GM18526 (cell line): Measurements from ENCODE around the gene LCE1E.

Source experiments
- POLR2A ChIP-seq: IDR thresholded peaks from 3 replicates; pipeline ENCODE4 v1.6.1; 2011; ENCODE audit not compliant: insufficient read length; ENCODE audit errors: extremely low read depth

The LCE1E gene, protein sequence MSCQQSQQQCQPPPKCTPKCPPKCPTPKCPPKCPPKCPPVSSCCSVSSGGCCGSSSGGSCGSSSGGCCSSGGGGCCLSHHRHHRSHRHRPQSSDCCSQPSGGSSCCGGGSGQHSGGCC

DNA sequence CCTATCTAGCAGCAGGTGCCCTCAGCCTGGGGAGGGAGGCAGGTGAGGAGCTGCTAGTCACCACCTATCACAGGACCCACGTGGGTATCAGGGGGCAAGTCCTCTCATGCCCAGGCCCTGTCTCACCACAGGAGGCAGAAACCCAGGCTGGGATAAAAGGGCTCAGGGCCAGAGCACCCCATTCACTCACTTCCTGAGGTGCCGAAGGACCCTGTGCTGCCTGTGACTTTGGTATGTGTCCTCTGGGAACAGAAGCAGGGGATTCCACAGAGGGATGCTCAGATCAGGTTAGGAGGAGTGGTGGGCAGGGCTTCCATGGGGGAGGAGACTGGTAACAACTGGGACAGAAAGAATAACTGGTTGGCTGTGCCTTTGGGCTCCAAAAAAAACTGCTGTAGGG lies at the start of gene LCE1E:
TSS of gene LCE1E (plus strand) at position 181 of the 400 bp plus-strand sequence. CDS start 1,043 bp downstream, outside the sequence.
- TF ChIP-seq POLR2A: no peak

DNA sequence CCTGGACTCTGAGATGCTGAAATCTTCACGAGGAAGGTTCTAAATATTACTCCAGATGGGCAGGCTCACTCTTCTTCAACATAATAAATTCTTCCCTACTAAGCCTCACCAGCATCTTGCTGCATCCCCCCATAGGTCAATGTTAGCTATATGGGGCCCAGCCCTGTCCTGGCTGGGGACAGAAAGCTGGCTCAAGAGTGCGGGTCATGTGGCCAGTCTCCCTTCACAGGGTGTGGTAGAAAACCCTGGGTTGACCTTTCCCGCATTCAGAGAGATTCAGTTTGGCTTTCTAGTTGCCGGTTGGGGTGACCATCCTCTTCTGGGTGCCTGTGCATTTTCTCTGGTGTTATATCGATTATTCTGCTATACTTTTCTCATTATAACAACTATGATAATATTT lies 48.1 kb upstream of the LCE1E start:
- TF ChIP-seq POLR2A: no peak

DNA sequence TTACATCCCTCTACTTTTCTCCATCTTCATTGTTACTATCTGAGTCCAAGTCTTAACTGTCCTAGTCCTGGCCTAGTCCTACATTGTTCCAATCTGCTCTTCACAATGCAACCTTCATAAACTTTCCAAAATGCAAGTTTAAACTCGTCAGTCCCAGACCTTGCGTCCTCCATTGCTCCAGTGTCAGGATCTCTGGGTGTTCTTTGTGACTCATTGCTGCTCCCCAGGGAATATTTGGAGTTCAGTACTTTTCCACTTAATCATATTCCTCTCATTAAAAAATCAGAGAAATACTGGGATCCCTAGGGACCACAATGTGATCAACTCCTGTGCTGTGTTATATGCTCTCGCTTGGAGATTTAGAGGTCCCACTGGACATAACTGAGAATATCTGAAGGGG lies 46.2 kb upstream of the LCE1E start:
- no peak for TF ChIP-seq POLR2A

DNA sequence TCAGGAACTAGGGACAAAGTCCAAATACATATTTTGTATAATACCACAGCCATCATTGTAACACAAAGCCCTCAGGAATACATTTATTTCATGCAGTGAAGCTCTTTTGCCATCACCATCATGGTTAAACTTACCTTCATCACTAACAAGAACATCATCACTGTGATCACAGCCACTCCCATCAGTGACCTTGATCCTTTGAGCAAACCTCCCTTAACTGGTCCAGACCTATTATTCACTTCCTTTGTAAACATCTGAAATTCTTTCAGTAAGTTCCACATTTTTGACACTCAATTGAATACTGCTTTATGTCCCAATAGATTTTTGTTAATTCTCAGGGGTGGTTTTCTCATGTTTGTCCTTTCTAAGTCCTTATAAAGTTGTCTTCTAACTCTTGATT lies 44.4 kb upstream of the LCE1E start:
- TF ChIP-seq POLR2A: no peak

DNA sequence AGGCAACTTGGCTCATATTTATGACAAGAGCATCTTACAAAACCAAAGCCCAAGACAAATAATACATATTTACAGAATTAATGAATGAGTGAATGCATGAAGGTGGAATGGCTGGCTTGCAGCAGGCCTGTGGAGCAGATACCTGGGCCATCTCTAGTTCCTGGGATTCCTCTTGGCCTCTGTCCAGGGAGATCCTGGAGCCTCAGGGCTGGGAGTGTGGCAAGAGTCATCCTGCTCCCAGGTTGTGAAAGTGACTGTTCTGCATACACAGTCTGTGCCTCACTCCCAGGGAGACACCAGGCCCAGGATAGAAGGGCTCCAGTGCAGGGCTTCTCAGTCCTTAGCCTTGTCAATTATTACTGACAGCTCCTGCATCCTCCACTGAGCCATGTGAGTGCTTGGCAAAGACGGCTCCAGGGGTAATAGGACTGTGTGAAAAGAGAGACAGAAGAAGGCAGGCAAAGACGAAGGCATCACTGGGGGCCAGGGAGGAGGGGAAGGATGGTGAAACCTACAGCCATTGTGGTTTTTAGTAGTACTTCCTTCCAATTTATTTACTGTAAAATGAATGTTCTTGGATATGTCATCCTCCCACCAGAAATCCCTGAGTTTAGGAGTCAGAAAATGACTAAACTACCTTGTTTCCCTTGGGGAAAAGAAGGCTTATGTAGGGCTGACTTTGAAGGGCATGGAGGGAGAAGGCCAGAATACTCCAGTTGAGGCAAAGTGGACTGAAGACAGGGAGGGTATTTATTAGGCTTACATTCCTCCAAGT lies 42.5 kb upstream of the LCE1E start:
- no peak for TF ChIP-seq POLR2A

DNA sequence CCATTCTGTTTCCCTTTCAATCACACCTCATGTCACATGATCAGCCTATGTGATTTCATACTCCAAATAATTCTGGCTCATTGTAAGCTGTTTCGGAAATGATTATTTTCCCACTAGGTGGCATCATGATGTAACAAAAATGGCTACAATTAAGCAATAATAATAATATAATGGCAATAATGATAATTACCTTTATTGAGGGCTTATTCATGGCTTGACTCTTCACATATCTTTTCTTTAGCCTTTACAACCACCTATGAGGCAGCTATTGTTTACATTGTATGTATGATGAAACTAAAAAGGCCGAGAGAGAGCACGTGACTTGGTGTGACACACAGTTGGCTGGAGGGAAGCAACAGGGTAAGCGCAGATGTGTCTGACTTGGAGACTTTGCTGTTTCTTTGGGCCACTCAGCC lies 40.8 kb upstream of the LCE1E start:
- TF ChIP-seq POLR2A: no peak

DNA sequence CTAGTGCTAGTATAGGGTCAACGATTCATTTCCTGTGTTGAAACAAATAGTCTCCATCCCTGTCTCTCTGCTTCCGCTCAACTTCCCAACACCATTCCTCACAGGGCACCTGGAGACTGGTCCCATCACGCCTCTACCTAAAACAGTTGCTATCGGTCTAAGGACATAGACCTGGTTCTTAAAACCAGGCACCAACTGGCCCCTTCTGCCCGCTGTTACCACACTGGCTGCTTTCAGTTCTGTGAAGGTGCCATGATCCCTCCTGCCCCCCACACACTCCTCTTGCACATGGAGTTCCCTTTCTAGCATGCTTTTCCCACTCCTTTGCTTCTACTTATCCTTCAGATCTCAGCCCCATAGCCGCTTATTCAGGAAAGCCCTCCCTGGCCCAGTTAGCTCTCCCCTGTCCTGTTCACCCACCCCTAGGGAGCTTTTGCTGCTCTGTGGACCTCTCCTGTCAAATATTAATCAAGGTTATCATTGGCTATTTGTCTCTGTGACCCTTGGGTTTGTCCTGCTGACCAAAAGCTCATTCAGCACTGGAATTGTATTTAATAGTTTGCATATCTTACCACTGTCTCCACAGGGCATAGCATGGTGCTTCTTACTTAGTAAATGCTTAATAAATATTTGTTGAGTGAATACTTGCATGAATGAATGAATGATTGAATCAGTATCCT lies 40.2 kb upstream of the LCE1E start:
- TF ChIP-seq POLR2A: no peak

DNA sequence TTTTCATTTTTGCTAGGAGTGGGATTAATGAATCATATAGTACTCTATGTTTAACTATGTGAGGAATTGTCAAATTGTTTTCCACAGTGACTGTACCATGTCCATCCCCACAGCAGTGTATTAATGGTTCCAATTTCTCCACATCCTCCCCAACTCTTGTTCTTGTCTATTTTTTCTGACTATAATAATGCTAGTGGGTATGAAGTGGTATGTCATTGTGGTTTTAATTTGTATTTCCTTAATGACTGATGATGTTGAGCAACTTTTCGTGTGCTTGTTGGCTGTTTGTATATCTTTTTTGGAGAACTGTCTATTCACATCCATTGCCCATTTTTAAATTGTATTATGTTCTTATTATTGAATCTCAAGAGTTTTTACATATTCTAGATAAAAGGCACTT lies 38.2 kb upstream of the LCE1E start:
- no peak for TF ChIP-seq POLR2A

DNA sequence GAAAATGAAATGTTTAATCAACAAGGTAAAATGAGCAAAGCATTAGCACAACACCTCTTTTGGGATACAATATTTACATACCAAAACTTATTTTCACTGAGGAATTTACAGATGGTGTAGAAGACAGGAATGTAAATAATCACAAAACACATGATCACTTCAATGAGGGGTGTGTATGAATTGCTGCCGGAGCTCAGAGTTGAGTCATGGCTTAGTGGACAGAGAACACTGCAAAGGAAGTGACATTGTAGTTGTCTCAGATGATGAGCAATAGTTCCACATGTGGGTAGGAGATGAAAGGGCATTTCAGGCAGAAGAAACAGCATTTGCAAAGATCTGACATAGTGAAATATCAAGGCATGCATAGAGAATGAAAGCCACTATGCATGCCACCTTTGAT lies 33.8 kb upstream of the LCE1E start:
- TF ChIP-seq POLR2A: no peak

DNA sequence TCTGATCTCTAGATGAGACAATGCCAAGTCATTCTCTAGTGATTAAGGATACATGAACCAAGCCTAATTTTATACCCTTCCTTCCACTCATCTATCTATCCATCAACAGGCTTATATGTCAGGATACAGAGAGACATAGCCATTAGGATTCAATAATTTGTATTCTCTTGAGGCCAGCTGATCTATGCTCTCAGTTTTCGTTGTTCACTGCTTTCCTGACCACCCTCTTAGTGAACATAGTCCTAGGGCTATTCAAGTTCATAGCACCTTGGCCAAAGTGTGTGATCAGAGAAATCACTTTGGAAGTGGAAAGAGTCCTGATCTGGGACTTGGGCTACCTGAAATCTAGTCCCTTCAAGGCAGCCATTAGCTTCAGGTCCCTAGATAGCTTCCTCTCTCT lies 32.5 kb upstream of the LCE1E start:
- TF ChIP-seq POLR2A: no peak

DNA sequence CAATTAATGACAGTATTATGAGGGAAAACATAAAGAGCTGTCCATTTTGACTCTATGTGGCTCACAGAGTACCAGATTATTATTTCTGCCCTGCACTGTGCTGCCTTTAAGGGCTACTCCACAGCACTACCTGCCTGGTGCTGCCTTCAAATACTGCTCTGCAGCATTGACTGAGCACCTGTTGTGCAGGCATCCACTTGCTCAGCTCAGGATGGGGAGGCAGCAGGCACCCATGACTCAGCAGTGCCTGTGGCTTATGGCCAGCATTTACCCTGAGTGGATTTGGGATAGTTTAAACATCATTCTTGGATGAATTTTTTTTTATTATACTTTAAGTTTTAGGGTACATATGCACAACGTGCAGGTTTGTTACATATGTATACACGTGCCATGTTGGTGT lies 29.2 kb upstream of the LCE1E start:
- no peak for TF ChIP-seq POLR2A

DNA sequence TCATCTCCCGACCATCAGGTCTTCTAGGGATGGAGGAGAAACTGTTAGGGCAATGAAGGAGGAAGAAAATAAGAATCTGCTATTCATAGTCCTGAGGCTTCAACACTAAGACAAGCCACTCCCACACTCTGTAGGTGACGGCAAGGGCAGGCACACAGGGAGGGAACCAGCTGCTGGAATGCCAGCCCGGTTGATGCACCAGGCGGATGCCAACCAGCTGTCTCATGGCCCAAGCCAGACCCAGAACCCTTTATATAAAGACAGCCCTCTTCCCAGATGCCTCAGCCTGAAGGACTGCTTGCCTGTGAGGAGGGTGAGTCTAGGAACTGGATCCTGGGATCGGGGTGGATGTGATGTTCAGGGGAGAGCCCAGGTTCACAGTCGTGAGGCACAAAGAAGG lies 28.3 kb upstream of the LCE1E start, which contains the start of gene KPRP:
TSS of gene KPRP (plus strand) at position 279 of the 400 bp plus-strand sequence. CDS start 1,564 bp downstream, outside the sequence.
- no peak for TF ChIP-seq POLR2A

DNA sequence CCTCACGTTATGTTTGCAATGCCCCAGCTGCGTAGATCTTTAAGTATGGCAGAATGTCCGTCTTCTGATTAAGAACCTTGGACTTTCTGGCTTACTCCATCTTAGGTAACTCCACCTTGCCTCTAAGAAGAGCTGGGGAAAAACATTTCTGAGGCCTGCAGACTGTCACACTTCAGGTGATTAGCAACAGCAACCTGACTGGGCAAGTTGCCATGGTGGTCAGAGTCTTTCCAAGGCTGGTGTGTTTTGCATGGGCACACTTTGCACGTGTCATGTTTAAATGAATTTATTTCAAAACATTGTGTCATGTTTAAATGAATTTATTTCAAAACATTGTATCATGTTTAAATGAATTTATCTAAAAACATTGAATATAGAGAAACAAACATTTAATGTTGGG lies 27.4 kb upstream of the LCE1E start:
- TF ChIP-seq POLR2A: no peak

DNA sequence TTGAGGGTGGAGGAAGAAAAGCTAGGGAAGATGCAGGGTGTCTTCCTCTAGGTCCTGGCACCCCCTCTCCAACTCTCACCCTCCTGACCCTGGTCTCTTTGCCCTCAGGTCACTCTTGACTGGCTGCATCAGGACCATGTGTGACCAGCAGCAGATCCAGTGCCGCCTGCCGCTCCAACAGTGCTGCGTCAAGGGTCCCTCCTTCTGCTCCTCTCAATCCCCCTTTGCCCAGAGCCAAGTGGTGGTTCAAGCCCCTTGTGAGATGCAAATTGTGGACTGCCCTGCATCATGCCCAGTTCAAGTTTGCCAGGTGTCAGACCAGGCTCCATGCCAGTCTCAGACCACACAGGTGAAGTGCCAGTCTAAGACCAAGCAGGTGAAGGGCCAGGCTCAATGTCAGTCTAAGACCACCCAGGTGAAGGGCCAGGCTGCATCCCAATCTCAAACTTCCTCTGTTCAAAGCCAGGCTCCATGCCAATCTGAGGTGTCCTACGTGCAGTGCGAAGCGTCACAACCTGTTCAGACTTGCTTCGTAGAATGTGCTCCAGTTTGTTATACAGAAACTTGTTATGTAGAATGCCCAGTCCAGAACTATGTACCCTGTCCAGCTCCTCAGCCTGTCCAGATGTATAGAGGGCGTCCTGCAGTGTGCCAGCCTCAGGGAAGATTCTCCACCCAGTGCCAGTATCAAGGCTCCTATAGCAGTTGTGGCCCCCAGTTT lies 26.4 kb upstream of the LCE1E start:
- no peak for TF ChIP-seq POLR2A

DNA sequence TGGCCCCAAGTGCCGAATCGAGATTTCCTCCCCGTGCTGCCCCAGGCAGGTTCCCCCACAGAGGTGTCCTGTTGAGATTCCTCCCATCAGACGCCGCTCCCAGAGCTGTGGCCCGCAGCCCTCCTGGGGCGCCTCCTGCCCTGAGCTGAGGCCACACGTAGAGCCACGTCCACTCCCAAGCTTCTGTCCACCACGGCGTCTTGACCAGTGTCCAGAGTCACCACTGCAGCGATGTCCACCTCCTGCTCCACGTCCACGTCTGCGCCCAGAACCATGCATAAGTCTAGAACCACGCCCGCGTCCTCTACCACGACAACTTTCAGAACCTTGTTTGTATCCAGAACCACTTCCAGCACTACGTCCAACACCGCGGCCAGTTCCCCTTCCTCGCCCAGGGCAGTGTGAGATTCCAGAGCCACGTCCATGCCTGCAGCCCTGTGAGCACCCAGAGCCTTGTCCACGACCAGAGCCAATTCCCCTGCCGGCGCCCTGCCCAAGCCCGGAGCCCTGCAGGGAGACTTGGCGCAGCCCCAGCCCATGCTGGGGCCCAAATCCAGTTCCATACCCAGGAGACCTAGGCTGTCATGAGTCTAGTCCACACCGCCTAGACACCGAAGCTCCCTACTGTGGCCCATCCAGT lies 25.4 kb upstream of the LCE1E start:
- no peak for TF ChIP-seq POLR2A
